Fibroblast of skin of left quadriceps (primary cell): ENCODE data around the gene NECTIN1.

Source experiments
- DNase-seq, 2 experiments: peaks; one replicate each; pipeline ENCODE4 v3.0.0-alpha.2; 2013; ENCODE audit warnings: low read depth in 2 of 2

Gene NECTIN1, protein sequence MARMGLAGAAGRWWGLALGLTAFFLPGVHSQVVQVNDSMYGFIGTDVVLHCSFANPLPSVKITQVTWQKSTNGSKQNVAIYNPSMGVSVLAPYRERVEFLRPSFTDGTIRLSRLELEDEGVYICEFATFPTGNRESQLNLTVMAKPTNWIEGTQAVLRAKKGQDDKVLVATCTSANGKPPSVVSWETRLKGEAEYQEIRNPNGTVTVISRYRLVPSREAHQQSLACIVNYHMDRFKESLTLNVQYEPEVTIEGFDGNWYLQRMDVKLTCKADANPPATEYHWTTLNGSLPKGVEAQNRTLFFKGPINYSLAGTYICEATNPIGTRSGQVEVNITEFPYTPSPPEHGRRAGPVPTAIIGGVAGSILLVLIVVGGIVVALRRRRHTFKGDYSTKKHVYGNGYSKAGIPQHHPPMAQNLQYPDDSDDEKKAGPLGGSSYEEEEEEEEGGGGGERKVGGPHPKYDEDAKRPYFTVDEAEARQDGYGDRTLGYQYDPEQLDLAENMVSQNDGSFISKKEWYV

DNA sequence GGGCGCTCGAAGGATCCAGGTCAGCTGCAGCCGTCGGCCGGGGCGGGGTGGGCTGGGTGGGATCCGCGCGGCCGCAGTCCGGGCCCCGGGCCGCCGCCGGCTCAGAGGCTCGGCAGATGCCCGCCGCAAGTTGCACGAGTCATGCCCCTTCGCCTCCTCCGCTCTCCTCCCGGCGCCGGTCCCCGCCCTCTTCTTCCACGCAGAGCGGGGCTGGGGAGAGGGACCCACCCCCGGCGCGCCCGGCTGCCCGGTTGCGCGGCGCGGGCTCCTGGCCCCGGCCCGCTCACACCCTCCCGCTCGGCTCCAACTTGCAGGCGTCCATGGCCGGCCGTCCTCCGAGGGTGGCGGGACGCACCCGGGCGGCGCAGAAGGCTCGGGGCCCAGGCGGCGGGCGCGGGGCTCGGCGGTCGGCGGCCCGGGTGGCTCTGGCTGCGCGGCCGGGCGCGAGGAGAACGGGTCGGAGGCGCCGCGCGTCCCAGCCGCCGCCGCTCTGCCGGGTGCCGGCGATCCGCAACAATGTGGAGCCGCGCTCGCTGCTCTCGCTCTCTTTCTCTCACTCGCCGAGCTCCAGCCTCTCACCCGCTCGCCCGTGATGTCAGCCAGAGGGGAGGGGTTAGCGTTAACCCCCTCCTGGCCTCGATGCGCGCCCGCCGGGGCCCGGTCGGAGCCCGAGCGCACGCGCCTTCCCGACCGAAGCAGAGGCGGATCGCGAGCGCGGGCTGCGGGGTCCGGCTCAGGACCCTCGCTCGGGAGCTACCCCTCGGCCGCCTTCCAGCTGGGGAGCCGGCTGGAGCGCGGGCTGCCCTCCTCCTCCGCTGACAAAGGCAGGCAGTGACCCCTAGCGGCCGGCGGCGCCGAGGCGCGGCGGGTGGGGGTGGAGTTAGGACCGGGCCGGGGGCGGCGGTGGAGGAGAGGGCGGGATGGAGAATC is at the start of gene NECTIN1:
TSS of gene NECTIN1 (minus strand) at position 550 of the 930 bp plus-strand sequence. CDS start 647 bp downstream, outside the sequence.
- peak; percentile 50 to 60 for DNase-seq

DNA sequence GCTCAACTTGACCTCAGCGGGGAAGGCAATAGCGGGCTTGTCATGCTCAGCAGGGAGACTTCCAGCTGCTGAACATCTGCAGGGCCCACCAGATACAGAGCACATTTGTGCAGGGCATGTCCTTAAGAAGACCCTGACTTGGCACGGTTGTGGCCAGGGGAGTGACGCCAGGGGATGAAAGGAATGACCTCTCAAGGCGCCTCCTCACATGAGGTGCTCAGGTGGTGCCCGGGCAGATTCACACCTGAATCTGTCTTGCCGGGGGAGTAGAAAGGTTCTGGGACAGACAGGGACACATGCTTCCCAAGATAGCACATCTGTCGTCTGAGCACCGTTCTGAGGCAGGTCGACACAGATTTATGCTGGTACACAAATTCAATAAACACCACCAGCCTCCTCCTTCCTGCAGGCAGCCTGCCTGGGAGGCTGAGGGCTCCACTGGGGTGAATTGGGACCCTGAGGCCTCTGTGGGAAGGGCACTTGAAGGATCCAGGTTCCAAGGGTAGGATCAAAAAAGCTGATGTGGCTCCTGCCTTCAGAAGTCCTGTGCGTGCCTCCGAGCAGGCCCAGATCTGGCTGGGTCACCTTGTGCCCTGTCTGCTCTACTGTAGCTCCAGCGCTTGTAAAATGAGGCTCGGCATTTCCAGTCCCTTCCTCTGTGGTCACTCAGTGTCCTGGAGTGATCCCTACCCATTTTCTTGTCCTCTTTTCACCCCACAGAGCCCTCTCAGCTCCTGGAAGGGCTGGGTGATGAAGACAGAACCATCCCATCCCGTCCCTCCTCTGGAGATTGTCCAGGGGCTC is 49.6 kb upstream of the NECTIN1 start:
- DNase-seq = no peak

DNA sequence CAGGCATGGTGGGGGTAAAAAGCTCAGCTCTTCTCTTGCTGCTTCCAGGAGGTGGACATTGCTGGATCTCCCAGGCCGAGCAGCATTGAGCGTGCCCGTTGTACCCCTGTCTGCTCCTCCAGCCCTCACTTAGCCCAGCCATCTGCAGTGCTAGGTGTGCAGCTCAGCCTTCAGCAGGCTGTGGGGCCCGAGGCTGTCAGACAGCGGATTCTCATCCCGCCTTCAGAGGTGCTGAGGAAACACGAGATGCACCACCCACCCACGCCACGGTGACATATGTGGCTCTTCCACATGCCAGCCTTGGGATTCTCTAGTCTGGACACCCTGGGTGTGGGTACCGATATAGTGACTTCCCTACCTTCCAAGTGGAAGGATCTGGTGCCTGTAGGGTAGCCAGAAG is 48.9 kb upstream of the NECTIN1 start:
- no peak for DNase-seq

DNA sequence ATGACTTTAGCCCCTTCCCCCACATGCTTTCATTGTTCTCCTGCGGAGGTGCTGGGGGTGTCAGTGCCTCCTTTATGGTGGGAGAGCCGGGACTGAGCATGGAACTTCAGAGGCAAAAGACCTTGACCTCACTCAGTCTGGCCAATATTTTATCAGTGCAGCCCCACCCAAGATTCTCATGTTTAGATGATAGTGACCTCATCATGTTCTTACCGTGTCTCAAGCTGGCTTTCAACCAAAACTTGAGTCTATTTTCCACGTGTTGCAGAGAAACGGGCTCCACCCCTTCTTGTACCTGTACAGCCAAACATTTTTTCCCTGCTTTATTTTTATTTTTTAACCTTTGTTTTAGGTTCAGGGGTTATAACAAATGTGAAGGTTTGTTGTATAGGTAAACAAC is 47.7 kb upstream of the NECTIN1 start:
- DNase-seq = no peak

DNA sequence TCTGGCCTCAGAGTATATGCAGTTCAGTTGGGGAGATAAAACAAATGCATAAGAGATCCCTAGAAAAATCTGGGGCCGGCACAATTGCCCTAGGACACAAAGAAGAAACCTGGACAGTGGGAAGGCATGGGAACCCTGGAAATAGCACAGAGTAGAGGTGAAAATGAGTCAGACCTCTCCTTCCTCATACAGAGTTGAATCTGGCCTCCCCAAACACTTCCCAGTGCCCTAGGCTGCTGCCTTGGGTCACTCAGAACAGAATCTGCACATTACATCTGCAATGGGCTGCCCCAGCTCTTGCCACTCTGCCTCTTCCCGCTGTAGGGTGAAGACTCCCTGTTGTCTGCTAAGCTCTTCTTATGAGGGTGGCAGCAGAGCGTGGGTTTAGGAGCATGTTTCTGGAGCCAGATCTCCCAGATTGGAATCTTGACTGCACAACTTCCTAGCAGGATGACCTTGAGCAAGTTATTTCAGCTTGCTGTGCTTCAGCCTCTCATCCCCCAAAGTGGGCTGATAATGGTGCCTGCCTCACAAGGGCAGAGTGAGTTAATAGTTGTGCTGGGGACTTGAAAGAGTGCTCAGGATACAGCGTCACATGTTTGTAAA is 47.1 kb upstream of the NECTIN1 start:
- DNase-seq = no peak

DNA sequence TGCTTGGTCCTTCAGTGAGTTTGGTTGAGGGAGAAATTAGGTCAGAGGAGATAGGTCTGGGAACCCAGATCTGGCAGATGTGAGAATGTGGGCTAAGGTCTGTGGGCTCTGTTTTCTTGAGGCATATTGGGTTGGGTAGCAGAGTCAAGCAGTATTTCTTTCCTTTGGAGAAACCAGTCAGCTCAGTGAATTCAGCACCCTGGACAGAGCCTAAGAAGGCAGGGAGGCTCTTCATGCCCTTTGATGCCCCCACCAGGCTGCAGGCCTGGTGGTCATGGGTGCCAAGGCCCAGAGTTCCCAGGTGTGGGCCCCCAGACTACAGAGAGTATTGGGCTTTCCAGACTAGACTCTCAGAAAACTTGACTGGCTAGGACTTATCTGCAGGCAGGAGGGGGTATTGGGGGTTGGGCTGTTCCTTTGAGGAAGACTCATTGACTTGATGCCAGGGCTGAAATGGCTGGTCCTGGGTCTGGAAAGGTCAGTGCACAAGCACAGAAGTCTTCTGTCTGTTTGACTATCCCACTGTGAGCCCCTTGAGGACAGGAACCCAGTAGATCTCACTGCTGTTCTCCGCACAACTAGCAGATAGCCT is 45.3 kb upstream of the NECTIN1 start:
- DNase-seq = no peak

DNA sequence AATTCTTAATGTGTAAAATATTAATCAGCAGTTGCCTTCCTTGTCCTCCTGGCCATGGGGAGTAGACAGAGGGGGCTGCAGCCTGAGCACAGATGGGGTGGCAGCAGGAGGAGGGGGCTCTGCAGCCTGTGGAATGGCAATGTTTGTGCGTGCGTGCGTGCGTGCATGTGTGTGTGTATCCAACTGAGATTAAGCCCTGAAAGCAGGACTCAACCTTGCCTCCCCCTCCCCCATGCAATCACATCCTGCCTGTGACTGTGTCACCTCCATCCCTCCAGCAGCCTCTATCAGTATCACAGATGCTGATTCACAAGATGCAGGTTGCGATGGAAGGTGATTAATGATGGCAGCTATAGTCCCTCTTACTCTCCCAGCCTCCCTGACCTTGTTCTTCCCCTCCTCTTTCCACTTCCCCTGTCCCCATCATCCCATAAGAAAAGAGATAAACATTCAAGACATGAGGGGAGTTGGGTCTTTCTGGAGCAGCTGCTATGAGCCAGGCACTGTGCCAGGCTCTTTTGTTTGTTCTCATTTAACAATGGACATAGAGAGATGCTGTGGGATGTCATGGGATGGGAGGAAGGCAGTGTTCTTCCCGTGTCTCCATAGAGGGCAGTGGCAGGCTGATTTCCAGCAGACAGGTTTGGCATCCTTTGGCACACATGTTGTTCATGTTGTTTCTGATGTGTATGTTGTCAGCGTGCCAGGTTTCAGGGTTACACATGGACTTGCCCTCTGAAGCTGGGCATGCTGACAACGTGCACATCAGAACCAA is 43.8 kb upstream of the NECTIN1 start:
- no peak for DNase-seq

DNA sequence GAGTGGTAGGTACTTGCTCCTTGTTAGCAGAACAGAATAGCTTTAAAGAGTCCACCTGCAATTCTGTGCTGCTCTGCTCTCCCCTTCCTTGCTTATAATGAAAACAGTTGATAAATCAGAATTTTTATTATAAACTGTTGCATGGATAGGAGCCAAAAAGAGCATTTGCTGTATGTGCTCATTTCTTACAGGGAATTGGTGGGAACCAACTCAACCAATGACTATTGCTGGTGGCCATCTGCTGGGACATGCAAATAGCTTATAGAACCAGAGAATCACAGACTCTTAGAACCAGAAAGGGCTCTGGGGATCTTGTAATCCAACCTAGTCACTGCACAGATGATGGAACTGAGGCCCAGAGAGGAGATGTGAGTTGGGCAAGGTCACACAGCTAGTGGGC is 43.1 kb upstream of the NECTIN1 start:
- DNase-seq = no peak

DNA sequence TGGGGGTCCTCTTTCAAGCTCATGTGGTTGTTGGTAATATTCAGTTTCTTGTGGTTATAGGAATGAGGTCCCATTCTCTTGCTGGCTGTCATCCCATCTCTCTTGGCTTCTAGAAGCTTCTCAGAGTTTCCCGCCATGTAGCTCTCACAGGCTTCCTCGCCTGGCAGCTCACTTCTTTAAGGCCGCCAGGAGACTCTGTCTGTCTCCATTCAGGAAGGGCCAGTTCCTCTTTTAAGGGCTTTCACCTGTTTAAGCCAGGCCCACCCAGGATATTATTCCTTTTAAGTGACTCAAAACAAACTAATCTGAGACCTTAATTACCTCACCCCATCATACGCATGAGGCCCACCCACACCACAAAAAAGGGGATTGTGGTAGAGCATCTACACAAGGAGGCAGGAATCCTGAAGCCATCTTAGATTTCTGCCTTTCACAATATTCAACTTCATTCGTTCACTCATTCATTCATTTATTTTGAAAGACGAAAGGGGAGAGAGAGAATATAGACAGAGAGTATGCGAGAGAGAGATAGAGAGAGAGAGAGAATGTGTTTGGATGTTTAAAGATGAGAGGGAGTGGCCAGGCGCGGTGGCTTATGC is 42.3 kb upstream of the NECTIN1 start:
- DNase-seq = no peak

DNA sequence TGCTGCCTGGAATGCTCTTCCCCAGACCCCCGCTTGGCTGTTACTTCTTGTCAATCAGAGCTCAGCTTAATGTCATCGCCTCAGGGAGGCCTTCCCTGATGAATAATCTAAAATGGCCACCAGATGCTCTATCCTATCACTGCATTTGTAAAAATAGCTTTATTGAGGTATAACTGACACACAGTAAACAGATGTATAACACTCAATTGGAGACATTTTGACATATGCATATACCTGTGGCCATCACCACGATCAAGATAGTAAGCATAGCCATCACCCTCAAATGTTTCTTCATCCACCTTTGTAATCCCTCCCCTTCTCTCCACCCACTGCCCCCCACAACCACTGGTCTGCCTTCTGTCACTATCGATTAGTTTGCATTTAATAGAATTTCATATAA is 36.6 kb upstream of the NECTIN1 start:
- no peak for DNase-seq

DNA sequence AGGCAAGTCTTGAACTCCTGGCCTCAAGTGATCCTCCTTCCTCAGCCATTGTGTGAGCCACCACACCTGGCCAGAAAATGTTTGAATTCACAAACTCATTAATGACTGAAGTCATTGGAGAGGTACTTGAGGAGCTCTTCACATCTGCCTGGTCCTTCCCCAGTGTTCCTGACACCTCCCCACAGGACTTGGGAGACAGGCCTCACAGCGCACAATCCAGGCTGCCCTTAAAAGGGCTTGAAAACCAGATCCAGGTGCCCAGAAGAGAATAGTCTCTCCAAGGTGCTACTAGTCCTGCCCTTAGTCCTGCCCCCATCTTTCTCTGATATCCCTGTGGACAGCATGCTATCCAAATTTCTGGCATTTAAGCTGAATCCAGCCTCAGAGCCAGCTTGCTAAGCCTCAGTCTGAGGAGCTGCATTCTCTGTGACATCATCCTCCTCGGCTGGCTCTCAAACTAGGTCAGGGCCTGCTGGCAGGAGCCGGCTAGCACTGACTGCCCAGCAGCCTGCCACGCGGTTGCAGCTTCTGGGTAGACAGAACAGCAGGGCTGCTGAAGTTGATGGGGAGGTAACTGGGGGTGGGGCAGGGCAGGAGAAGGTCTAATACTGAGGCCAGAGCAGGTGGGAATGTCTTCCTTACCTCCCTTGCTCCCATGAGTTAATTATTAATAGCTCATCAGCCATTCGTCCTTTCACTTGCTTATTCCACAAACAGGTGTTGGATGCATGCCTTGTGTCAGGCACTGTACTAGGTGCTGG is 35.3 kb upstream of the NECTIN1 start:
- no peak for DNase-seq

DNA sequence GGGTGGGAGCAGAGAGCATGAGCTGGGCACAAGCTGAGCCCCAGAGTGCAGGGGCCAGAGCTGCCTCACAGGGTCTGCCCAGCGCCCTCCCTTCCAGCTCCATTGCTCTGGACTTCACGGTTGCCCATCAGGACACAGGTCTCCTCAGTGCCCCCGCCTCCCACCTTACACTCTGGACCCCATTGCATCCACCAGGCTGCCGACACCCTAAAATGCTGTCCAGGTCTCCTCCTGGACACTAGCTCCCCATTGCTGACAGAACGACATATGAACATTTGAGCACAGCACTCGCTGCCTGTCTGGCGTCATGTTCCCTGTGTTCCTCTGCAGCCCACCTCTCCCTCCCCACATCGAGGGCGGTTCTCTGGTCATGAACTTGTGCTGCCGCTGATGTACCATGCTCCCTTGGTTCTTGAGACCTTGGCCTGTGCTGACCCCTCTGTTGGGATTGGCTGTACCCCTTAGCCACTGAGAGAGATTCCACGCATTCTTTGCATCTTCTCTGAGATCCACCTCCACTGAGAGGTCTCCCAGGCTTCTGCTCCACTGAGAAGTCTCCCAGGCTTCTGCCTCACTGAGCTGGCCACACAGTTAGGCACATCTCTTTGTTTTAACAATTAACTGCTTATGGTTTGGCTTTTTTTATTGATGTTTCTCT is 34.2 kb upstream of the NECTIN1 start:
- DNase-seq = no peak

DNA sequence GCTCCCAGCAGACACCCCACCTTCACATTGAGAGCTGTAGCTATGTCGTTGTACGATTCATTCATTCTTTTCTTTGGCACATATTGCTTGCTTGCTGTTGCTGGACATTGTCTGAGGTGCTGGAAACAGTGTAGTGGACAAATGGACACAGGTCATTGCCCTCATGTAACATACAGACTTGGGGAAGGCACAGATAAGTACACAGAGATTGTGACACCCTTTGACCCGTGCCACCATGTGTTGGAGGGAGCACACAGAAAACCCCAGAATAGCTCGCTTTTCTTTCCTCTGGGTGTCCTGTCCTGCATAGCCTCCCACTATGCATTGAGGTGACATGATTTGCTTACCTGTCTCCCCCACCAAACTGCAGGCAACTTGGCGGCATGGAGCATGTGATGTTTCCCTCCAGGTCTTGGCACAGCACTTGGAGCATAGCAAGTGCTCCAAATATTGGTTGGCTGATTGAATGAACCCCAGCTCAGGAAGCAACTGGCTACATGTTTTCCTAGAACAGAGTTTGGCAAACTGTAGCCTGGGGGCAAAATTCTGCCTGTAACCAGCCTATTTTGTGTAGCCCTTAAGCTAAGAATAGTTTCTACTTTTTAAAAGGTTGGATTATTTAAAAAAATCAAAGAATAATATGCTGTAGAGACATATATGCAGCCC is 30.9 kb upstream of the NECTIN1 start:
- no peak for DNase-seq

DNA sequence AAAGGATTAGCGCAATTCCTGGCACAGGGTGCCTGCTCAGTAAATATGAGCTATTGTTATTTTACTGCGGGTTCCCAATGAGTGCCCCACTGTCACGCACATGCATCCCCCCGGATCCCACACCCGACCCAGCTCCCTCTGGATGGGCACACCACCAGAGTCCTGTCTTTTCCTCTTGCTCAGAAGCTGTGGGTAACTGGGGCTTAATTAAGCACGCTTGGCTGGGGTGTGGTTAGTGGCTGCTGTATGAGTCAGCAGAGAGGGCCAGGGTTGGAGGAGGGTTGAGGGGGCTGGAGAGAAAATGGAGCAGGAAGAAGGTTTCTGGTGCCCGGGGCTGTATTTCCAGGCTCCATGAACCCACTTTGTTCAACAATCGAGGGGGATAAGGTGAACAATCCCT is 30.3 kb upstream of the NECTIN1 start:
- peak; percentile 32 to 40 for DNase-seq

DNA sequence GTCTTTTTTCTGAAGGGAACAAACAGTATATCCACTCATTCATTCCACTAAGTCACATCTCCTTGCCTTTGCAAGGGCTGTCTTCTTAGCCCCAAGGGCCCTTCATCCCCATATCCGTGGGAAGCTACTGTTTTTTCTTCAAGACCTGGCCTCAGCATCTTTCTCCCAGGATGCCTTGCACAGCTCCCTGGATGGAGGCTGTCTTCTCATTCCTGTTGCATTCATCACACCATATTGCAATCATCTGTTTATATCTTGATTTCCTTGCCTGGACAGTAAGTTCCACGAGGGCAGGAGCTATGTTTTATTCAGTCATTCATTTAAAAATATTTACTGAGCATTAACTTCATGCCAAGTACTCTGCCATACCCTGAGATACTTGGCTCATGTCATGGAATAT is 29.3 kb upstream of the NECTIN1 start:
- peak; percentile 21 to 36 for DNase-seq

DNA sequence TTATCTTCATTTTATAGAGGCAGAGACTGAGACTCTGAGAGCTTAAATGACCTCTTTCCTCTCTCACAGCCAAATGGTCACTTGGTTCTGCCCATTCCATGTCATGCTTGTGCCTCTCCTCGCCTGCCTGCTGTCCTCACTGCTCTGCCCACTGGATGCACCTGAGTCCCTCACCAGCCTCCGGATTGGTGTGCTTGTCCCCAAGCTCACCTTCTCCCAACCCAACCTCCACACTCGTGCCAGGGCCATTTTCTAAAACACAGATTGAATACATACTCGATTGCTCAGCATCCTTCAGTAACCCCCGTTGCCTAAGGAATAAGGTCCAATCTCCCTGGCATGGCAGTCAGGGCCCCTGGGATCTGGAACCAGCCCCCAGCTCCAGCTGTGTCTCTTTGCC is 28.4 kb upstream of the NECTIN1 start:
- no peak for DNase-seq

DNA sequence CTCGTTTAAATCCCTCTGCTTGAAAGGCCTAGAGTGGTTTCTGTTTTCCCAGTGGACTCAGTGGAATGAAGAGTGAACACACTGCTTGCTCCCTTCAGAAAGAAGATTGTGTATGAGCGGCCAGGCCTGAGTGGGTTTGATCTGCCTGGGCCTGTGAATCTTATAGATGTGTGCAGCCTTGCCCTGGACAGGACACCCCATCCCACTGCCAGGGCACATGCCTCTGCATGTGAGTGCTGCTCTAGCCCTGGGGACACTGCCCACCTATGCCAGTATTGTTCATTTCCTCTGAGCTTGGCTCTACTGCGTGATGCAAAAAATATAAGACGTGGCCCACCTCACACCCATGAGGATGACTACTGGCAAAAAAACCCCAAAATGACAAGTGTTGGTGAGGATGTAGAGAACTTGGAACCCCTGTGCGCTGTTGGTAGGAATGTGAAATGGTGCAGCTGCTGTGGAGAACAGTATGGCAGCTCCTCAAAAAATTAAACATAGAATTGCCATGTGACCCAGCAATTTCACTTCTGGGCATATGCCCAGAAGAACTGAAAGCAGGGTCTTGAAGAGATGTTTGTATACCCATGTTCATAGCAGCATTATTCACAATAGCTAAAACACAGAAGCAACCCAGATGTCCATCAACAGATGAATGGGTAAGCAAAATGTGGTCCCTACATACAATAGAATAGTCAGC is 27.3 kb upstream of the NECTIN1 start:
- DNase-seq = no peak
